Stimulated activated naive CD8-positive, alpha-beta T cell treated with anti-CD3 and anti-CD28 coated beads, Interleukin-15, Interleukin-2, amounts not matched to agents 100 ng/mL and 50 ng/mL, for 24 hours (primary cell): Measurements from ENCODE around the gene TMEM132D.

Experiments used
- H3K27ac Mint-ChIP-seq: one replicate; pipeline ENCODE4 v1.8.0; 2021; ENCODE audit warnings: mild to moderate bottlenecking, mixed read lengths
- H3K27me3 Mint-ChIP-seq: one replicate; pipeline ENCODE4 v1.8.0; 2021; ENCODE audit warnings: mixed read lengths
- H3K36me3 Mint-ChIP-seq: one replicate; pipeline ENCODE4 v1.8.0; 2021; ENCODE audit warnings: low read depth, mixed read lengths
- H3K4me1 Mint-ChIP-seq: one replicate; pipeline ENCODE4 v1.8.0; 2021; ENCODE audit warnings: low read depth, mixed read lengths
- H3K4me3 Mint-ChIP-seq: one replicate; pipeline ENCODE4 v1.8.0; 2021; ENCODE audit warnings: mild to moderate bottlenecking, mixed read lengths
- H3K9me3 Mint-ChIP-seq: one replicate; pipeline ENCODE4 v1.8.0; 2021; ENCODE audit warnings: mixed read lengths

Gene TMEM132D

DNA sequence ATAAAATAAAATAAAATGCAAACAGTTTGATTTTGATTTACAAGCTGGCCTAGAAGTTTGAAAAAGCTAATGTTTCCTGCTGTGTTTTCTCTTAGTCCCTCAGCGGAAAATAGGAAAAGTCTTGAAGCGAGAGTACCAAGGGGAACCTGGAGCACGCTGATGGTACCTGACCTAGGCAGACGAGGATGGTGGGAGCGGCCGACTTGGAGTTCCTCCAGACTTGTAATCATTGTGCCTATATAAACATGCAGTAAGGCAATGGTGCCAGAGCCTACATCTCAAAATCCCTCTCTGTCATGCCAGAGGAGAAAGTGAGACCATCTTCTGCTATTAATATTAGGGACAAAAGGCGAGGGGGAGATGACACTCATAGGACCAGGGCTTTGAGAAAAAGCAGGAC lies 371.7 kb downstream of the TMEM132D start:
- Mint-ChIP-seq H3K27me3 (no peaks in the 10 kb centered on the region), H3K9me3 (peaks cover 19% of the 10 kb centered on the region), H3K36me3 (no peaks in the 10 kb centered on the region), H3K4me3 (no peak overlapping the region), H3K27ac (no peak overlapping the region), H3K4me1 (no peaks in the 10 kb centered on the region)

GRCh38 chr12:129530984-129531383 lies 372.8 kb downstream of the TMEM132D start:
- Mint-ChIP-seq H3K27ac (no peak overlapping the region), H3K36me3 (no peaks in the 10 kb centered on the region)

DNA sequence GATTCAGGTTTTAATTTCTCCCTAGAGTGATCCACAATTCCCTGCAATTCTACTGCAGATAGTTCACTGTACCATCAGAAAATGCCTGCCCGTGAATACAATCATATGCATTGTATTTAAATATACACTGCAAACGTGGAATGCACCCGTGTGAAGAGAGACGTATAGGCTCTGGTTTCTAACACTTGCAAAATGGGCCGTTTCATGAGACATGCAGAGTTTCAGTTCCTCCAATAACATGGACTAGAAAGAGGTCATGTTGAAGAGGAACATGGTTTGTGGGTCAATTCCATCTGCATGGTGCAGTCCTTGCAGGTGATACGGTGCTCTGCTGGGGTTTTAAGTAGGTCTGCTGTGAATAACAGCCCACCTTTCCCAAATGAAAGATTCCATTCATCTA lies 373.3 kb downstream of the TMEM132D start:
- Mint-ChIP-seq H3K36me3 (no peaks in the 10 kb centered on the region), H3K27me3 (no peaks in the 10 kb centered on the region), H3K9me3 (peaks cover 23% of the 10 kb centered on the region), H3K4me1 (no peaks in the 10 kb centered on the region), H3K27ac (no peak overlapping the region), H3K4me3 (no peak overlapping the region)

More at GRCh38 chr12:129530984-129531383, 372.8 kb downstream of the TMEM132D start:
- no peak overlapping the region for H3K4me3 Mint-ChIP-seq
- peaks cover 19% of the 10 kb centered on the region for H3K9me3 Mint-ChIP-seq
- no peaks in the 10 kb centered on the region for H3K4me1 Mint-ChIP-seq
- no peaks in the 10 kb centered on the region for H3K27me3 Mint-ChIP-seq

- Mint-ChIP-seq H3K27ac (no peak overlapping the region), H3K27me3 (no peaks in the 10 kb centered on the region), H3K9me3 (peaks cover 19% of the 10 kb centered on the region), H3K36me3 (no peaks in the 10 kb centered on the region), H3K4me1 (no peaks in the 10 kb centered on the region), H3K4me3 (no peak overlapping the region)
These were observed 376.3 kb downstream of the TMEM132D start for GRCh38 chr12:129527506-129527905.

DNA sequence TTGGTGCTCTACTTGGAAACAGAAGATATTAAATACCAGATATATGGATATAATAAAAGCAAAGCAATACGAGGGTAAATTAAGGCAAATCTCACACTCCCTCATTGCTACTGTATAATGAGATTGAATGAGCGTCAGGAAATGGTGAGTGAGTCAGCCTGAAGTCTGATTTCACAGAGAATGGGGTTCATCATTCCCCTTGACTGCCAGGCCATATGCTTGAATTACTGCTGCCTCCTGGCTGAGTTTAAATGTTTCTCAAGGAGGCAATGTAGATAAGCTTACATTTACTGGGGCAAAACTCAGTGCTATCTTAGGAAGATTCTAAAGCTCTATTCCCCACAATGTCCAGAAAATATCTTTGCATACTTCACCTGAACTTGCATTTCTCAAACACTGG lies 380.2 kb downstream of the TMEM132D start:
- Mint-ChIP-seq H3K27me3 (no peaks in the 10 kb centered on the region), H3K36me3 (no peaks in the 10 kb centered on the region), H3K4me1 (no peaks in the 10 kb centered on the region), H3K9me3 (peaks cover 17% of the 10 kb centered on the region), H3K4me3 (no peak overlapping the region), H3K27ac (no peak overlapping the region)

- Mint-ChIP-seq H3K4me3 (no peak overlapping the region), H3K27me3 (no peaks in the 10 kb centered on the region), H3K36me3 (no peaks in the 10 kb centered on the region), H3K27ac (no peak overlapping the region), H3K4me1 (no peaks in the 10 kb centered on the region), H3K9me3 (peaks cover 14% of the 10 kb centered on the region)
These were observed 383.1 kb downstream of the TMEM132D start for GRCh38 chr12:129520739-129521138.

DNA sequence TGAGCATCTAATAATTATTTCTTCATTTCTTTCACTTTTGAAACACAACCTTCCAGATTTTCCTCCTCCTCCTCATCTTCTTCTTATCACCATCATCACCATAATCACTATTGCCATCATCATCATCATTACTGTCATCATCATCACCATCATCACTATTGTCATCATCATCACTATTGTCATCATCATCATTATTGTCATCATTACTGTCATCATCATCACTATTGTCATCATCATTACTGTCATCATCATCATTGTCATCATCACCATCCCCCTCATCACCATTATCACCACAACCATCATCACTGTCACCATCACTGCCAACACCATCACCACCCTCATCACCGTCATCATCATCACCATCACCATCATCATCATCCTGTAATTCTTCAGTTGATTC lies 400.0 kb downstream of the TMEM132D start:
- no peak overlapping the region for H3K4me3 Mint-ChIP-seq
- H3K36me3 Mint-ChIP-seq = no peaks in the 10 kb centered on the region
- no peaks in the 10 kb centered on the region for H3K9me3 Mint-ChIP-seq
- no peaks in the 10 kb centered on the region for H3K4me1 Mint-ChIP-seq
- no peak overlapping the region for H3K27ac Mint-ChIP-seq
- H3K27me3 Mint-ChIP-seq = no peaks in the 10 kb centered on the region

DNA sequence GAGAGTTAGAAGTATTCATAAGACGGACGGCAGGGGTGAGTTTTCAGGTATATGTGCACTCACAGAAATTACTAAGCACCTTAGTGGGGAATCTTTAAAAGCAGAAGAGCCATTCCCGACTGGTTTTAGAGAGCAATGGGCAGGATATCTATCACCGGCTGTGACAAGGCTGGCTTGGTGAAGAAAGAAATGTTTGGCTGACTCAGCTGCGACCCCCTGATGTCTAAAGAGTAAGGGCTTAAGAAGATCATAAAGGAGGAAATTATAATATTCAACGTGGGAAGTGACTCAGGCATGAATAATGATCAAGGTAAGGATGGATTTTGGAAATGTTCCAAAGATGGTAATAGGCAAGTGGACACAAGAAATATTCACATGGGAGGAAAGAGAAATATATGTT lies 407.6 kb downstream of the TMEM132D start:
- H3K27ac Mint-ChIP-seq = no peak overlapping the region
- H3K36me3 Mint-ChIP-seq = no peaks in the 10 kb centered on the region
- no peaks in the 10 kb centered on the region for H3K4me1 Mint-ChIP-seq
- no peak overlapping the region for H3K4me3 Mint-ChIP-seq
- H3K27me3 Mint-ChIP-seq = no peaks in the 10 kb centered on the region
- no peaks in the 10 kb centered on the region for H3K9me3 Mint-ChIP-seq

DNA sequence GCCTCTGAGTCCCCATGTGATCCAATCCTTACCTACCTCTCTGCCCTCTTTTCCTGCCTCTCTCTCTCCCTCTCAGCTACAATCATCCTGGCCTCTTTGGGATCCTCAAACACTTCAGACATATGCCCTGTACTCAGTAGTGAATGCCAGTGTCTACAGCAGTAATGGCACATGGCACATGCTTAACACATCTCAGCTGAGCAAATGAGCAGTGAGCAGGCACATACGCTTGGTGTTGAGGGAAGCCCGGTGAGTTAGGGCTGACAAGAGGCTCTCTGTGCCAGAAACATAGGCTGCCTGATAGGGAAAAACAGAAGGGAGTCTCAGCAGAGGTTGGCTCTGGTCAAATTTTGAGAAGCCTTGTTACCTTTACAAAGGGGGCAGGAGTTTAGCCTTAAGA lies 409.1 kb downstream of the TMEM132D start:
- Mint-ChIP-seq H3K27ac (no peak overlapping the region), H3K9me3 (peaks cover 6% of the 10 kb centered on the region), H3K4me1 (no peaks in the 10 kb centered on the region), H3K4me3 (no peak overlapping the region), H3K36me3 (no peaks in the 10 kb centered on the region), H3K27me3 (no peaks in the 10 kb centered on the region)

GRCh38 chr12:129494260-129494659 lies 409.6 kb downstream of the TMEM132D start:
- no peak overlapping the region for H3K27ac Mint-ChIP-seq
- no peaks in the 10 kb centered on the region for H3K4me1 Mint-ChIP-seq
- no peaks in the 10 kb centered on the region for H3K27me3 Mint-ChIP-seq
- no peaks in the 10 kb centered on the region for H3K36me3 Mint-ChIP-seq
- H3K9me3 Mint-ChIP-seq = peaks cover 7% of the 10 kb centered on the region
- H3K4me3 Mint-ChIP-seq = no peak overlapping the region

DNA sequence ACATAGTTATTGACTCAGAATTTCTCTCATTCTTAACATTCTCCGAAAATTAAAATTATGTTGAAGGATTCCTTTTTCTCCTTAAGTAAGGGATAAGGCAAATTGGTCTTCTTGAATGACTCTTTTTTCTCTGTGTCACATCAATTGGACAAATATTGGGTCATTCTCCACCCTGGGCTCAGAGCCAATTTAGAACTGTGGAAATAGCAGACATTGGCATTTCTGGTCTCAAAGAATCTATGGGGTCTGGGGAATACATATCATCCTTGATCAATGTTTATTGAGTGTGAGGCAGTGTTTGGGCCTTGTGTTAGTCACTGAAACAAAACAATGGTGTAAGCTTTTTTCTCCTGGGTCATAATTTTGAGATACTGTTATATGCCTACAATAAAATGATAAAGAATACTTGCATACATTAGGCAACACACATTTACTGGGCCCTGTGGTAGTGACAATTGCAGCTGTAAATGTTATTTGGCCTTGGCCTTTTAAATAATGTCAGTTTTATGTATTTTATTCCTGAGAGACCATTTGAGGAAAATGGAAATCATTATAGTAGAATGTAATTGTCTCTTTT lies 414.6 kb downstream of the TMEM132D start:
- Mint-ChIP-seq H3K4me1 (no peaks in the 10 kb centered on the region), H3K27ac (no peak overlapping the region), H3K27me3 (no peaks in the 10 kb centered on the region), H3K4me3 (no peak overlapping the region), H3K9me3 (peaks cover 7% of the 10 kb centered on the region), H3K36me3 (no peaks in the 10 kb centered on the region)

- no peaks in the 10 kb centered on the region for H3K27me3 Mint-ChIP-seq
- no peak overlapping the region for H3K4me3 Mint-ChIP-seq
- peaks cover 7% of the 10 kb centered on the region for H3K9me3 Mint-ChIP-seq
- H3K27ac Mint-ChIP-seq = no peak overlapping the region
- H3K36me3 Mint-ChIP-seq = no peaks in the 10 kb centered on the region
- H3K4me1 Mint-ChIP-seq = no peaks in the 10 kb centered on the region
These were observed 416.9 kb downstream of the TMEM132D start for GRCh38 chr12:129486931-129487330.

DNA sequence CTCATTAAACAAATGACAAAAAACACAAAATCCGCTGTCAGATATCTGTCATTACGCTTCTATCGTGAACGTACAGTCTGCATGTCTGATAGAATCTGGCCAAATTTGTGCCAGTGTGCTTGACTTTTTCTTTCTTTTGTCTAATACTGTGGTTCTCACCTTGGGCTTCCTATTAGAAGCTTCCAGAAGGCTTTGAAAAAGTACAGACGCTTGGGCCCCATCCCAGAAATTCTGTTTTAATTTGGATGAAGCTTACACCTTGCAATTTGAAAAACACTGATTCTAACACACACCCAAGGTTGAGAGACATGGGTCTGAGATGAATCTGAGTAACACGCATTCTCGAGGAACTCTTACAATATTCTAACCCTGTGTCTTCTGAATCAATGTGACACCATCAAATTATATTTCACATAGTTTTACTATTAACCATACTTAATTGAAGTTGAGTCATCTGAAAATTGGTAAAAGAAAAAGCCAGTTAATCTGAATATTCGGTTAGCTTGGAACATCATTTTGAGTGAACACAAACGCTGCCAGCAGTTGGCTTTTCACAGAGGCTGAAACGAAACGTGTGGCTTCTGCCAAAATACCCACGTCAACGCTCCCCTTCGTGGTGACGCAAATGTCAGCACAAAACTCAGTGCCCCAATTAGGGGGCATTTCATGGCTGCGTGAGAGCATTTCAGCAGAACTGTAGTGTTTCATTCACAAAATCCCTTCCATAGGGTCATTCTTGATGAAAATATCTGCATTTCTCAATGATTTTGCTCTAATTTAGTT lies 420.5 kb downstream of the TMEM132D start:
- H3K27ac Mint-ChIP-seq = no peak overlapping the region
- H3K36me3 Mint-ChIP-seq = no peaks in the 10 kb centered on the region
- H3K27me3 Mint-ChIP-seq = no peaks in the 10 kb centered on the region
- H3K4me3 Mint-ChIP-seq = no peak overlapping the region
- peaks cover 8% of the 10 kb centered on the region for H3K9me3 Mint-ChIP-seq
- H3K4me1 Mint-ChIP-seq = no peaks in the 10 kb centered on the region

DNA sequence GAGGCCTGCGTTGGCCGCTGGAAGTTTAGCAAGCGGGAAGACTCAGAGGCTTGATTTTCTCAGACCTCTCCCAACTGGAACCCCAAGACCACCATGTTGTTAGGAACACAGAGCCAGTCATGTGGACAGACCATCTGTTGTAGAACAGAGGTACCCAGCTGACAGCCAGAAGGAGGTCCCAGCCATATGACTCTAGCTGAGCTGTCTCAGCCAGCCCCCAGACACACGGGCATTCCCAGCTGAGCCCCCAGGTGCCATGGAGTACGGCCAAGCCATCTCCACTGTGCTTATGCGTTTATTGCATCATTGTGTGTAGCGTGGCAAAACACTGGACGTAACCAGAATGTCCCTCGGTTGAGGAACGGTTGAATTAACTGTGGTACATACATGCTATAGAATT lies 421.9 kb downstream of the TMEM132D start:
- Mint-ChIP-seq H3K4me1 (no peaks in the 10 kb centered on the region), H3K27me3 (no peaks in the 10 kb centered on the region), H3K36me3 (no peaks in the 10 kb centered on the region), H3K4me3 (no peak overlapping the region), H3K27ac (no peak overlapping the region), H3K9me3 (peaks cover 12% of the 10 kb centered on the region)

DNA sequence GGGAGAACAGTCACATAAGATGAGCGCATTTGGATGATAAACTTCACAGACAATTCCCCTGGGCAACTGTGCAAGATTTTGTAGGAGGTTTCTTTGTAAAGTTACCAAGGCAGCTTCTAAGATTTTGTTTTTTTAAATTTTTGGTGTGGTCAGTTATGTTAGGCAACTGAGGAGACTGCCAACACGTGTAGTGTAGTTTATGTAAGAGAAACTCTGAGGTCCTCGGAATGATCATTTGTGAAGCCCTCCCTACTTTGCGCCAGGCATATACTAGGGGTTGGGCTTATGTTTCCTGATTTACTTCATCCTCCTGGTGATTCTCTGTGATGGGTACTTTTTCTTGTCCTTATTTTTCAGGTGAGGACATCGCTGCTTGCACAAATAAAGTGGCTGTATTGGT lies 433.6 kb downstream of the TMEM132D start:
- no peak overlapping the region for H3K4me3 Mint-ChIP-seq
- no peaks in the 10 kb centered on the region for H3K27me3 Mint-ChIP-seq
- no peaks in the 10 kb centered on the region for H3K36me3 Mint-ChIP-seq

DNA sequence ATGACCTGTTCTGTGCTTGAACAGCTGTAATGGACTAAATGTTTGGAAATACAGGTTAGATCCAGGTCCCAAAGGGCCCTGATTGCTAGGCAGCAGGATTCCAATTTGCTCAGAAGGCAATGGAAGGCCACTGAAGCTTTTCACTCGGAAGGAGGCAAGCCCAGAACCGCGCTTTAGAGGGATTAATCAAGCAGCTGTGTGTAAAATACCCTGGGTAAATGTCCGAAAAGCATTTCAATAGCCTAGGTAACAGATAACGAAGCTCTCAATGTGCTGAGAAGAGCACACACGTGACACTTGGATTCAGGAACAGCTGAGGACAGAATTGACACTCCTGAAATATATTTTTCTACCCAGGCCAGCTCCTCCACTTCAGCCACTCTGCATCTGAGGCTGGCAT lies 436.1 kb downstream of the TMEM132D start:
- Mint-ChIP-seq H3K4me3 (no peak overlapping the region), H3K36me3 (no peaks in the 10 kb centered on the region), H3K27me3 (no peaks in the 10 kb centered on the region), H3K4me1 (no peaks in the 10 kb centered on the region), H3K9me3 (peaks cover 10% of the 10 kb centered on the region), H3K27ac (no peak overlapping the region)

More for the DNA sequence above, 433.6 kb downstream of the TMEM132D start:
- no peak overlapping the region for H3K27ac Mint-ChIP-seq
- H3K9me3 Mint-ChIP-seq = peaks cover 10% of the 10 kb centered on the region
- no peaks in the 10 kb centered on the region for H3K4me1 Mint-ChIP-seq
